Osteoblast (primary cell): ENCODE results near the gene BBC3. TPM values are rescaled to one million over a fixed set of nuclear protein-coding genes. Genes with fewer than 3 reads are reported as not detected.
A peak's percentile ranks its signal among the peaks of the same experiment; 100 is the strongest.

Experiments used
- DNase-seq: peaks from one replicate; pipeline ENCODE4 v3.0.0; 2011; ENCODE audit warnings: low spot score, mixed read lengths; ENCODE audit not compliant: insufficient read length; ENCODE audit errors: missing footprints
- H2AFZ ChIP-seq: 2 replicates; pipeline ENCODE4 v1.6.0; 2011; ENCODE audit warnings: mild to moderate bottlenecking, low read length
- H3K27ac ChIP-seq: 2 replicates; pipeline ENCODE4 v1.5.1; 2011; ENCODE audit warnings: mild to moderate bottlenecking, low read depth, low read length, moderate library complexity
- H3K27me3 ChIP-seq: 2 replicates; pipeline ENCODE4 v1.6.0; 2012; ENCODE audit warnings: mild to moderate bottlenecking, control low read depth, inconsistent platforms, low read length, moderate library complexity; ENCODE audit not compliant: insufficient read depth
- H3K36me3 ChIP-seq: 2 replicates; pipeline ENCODE4 v1.5.1; 2011; ENCODE audit warnings: mild to moderate bottlenecking, low read length, control low read depth, moderate library complexity; ENCODE audit not compliant: insufficient read depth
- H3K4me1 ChIP-seq: 2 replicates; pipeline ENCODE4 v1.5.1; 2011; ENCODE audit warnings: mild to moderate bottlenecking, low read length, control low read depth, moderate library complexity; ENCODE audit not compliant: insufficient read depth
- H3K4me2 ChIP-seq: 2 replicates; pipeline ENCODE4 v1.6.0; 2011; ENCODE audit warnings: mild to moderate bottlenecking, low read length; ENCODE audit not compliant: insufficient read depth
- H3K4me3 ChIP-seq: fragments of 200-600 bp; sonication (generic); 3 replicates; pipeline ENCODE4 v1.5.1; 2012; ENCODE audit warnings: mild to moderate bottlenecking, low read length, inconsistent platforms; ENCODE audit not compliant: insufficient read depth
- H3K79me2 ChIP-seq: 2 replicates; pipeline ENCODE4 v1.6.0; 2012; ENCODE audit warnings: mild to moderate bottlenecking, low read length, control low read depth, inconsistent platforms; ENCODE audit not compliant: insufficient read depth
- H3K9me3 ChIP-seq: 2 replicates; pipeline ENCODE4 v1.5.1; 2011; ENCODE audit warnings: low read depth, low read length, control low read depth
- H4K20me1 ChIP-seq: 2 replicates; pipeline ENCODE4 v1.6.0; 2012; ENCODE audit warnings: mild to moderate bottlenecking, low read length, control low read depth; ENCODE audit not compliant: insufficient read depth
- total RNA-seq: library from RNA; depleted of rRNA; stranded (reverse); fragments of >200 nt; gene quantifications from 2 replicates; pipeline ENCODE4 v1.2.3, GENCODE V29; 2012
- TF ChIP-seq, protein P1 (sequence below): IDR thresholded peaks from 2 replicates; pipeline ENCODE4 v1.5.1; 2011; ENCODE audit warnings: mild to moderate bottlenecking, low read depth, low read length, moderate library complexity; ENCODE audit errors: extremely low read depth

Gene BBC3
- total RNA-seq, 1 donor: 28.2 TPM

DNA sequence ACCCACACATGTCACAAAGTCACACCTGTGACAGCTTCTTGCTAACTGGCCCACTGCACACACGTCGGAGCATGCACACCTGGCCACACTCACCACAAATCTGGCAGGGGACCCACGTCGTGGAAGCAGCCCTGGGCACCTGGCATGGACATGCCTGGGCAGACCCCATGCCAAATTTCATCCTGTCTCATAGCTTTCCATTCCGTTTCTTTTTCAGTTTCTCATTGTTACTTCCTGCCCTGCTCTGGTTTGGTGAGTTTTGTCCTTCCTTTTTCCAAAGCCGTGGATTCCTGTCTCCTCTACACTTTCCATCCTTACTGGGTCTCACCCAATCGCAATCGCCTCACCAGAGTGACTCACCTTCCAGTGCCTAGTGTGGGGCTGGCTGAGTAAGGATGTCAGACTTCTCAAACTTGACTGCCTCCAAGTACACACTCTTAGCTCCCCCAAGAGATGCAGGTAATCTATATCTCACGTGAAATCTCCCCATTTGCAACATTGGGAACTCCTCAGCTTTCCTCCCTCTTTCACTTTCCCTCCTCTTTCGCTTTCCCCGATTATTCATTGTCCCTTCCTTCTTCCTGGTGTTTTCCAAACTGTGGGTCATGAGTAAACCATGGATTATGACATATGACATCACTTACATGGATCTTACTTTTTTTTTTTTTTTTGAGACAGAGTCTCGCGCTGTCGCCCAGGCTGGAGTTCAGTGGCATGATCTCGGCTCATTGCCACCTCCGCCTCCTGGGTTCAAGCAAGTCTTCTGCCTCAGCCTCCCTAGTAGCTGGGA lies 1.6 kb upstream of the BBC3 start:
- H3K9me3 ChIP-seq: no peaks in the 10 kb centered on the region
- peak overlapping the region; percentile 64 for H2AFZ ChIP-seq
- H3K27ac ChIP-seq: peak overlapping the region; percentile 73
- peaks cover 16% of the 10 kb centered on the region for H4K20me1 ChIP-seq
- H3K36me3 ChIP-seq: no peaks in the 10 kb centered on the region
- peaks cover 35% of the 10 kb centered on the region for H3K4me1 ChIP-seq
- H3K4me2 ChIP-seq: peak overlapping the region; percentile 93
- peak overlapping the region; percentile 63 for H3K4me3 ChIP-seq
- H3K79me2 ChIP-seq: peaks cover 33% of the 10 kb centered on the region
- peak; percentile 98 for DNase-seq
- no peaks in the 10 kb centered on the region for H3K27me3 ChIP-seq
- TF ChIP-seq, protein P1, sequence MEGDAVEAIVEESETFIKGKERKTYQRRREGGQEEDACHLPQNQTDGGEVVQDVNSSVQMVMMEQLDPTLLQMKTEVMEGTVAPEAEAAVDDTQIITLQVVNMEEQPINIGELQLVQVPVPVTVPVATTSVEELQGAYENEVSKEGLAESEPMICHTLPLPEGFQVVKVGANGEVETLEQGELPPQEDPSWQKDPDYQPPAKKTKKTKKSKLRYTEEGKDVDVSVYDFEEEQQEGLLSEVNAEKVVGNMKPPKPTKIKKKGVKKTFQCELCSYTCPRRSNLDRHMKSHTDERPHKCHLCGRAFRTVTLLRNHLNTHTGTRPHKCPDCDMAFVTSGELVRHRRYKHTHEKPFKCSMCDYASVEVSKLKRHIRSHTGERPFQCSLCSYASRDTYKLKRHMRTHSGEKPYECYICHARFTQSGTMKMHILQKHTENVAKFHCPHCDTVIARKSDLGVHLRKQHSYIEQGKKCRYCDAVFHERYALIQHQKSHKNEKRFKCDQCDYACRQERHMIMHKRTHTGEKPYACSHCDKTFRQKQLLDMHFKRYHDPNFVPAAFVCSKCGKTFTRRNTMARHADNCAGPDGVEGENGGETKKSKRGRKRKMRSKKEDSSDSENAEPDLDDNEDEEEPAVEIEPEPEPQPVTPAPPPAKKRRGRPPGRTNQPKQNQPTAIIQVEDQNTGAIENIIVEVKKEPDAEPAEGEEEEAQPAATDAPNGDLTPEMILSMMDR: no peak

DNA sequence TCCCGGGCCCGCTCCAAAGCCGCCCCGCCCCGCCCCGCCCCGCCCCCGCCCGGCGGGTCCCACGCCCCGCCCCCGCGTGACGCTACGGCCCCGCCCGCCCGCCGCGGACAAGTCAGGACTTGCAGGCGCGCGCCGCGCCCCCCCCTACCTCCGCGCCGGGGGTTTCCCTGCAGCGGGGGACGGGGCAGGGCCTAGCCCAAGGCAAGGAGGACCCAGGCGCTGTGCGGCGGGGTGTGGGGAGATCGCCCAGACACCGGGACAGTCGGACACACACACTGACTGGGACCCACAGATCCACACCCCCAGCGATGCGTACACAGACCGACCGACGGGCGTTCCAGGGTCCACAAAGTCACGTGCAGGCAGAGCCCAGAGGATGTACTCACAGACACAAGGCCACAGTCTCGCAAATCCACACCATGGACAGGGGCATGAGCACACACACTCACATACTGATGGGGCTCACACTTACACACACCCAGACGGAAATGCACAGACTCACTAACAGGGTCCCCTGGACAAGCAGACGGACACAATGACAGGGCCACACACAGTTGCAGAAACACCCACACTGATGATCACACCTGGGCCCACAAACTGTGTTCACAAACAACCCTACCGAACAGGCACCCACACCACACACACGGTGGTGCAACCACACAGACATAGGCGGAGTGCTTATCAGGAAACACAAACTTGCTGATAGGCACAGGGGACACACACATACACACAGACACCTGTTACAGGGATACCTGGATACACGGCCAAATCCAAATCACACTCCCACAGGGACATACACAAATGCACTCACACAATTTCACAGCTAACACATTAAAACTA lies 436 bp upstream of the BBC3 start:
- peak overlapping the region; percentile 73 for H3K27ac ChIP-seq
- peak; percentile 97 for DNase-seq
- TF ChIP-seq, protein P1: no peak
- peaks cover 16% of the 10 kb centered on the region for H4K20me1 ChIP-seq
- no peaks in the 10 kb centered on the region for H3K27me3 ChIP-seq
- H3K36me3 ChIP-seq: no peaks in the 10 kb centered on the region
- peaks cover 37% of the 10 kb centered on the region for H3K79me2 ChIP-seq
- peak overlapping the region; percentile 88 for H3K4me3 ChIP-seq
- H2AFZ ChIP-seq: peak overlapping the region; percentile 33
- no peaks in the 10 kb centered on the region for H3K9me3 ChIP-seq
- peaks cover 47% of the 10 kb centered on the region for H3K4me1 ChIP-seq
- H3K4me2 ChIP-seq: peak overlapping the region; percentile 93

DNA sequence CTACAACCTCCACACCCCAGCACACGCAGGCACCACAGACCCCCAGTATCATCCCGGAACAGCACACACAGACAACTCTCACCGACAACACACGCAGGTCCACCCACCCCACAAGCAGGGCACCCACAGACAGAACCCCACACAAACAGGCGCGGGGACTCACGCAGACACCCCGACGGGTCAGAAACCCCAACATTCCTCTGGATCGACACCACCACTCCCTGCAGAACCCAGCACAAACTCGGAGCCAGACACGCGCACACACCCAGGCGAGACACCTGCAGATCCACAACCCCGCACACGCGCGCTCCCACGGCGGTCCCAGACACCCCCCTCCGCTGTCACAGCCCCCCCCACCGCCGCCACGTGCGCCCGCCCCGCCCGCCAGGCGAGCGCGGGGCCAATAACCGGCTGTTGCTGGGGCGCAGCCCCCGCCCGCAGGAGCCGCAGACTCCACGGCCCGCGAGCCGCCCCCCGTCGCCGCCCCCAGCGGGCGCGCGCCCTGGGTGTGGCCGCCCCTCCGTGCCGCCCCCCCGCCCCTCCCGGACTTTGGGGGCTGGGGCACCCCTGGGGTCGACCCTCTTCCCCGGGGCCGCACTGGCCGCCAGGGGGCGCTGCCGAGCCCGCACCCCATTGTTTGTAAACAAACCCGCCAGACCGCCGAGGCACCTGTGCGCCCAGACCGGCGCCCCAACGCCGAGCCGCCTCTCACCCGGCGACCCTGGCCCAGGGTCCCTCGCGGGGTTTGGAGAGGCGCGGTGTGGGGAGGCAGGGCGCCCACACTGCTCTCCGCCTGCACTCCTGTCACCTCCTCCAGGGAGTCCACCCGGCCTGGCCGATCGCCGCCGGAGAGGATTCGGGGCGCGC lies 712 bp downstream of the BBC3 start:
- Histone ChIP-seq H3K4me2 (peak overlapping the region; percentile 96), H3K79me2 (peaks cover 41% of the 10 kb centered on the region), H3K27ac (peak overlapping the region; percentile 68), H3K4me1 (peaks cover 54% of the 10 kb centered on the region), H3K36me3 (peaks cover 4% of the 10 kb centered on the region), H4K20me1 (peaks cover 16% of the 10 kb centered on the region), H2AFZ (peak overlapping the region; percentile 32), H3K4me3 (peak overlapping the region; percentile 88), H3K27me3 (no peaks in the 10 kb centered on the region), H3K9me3 (no peaks in the 10 kb centered on the region)
- TF ChIP-seq, protein P1: peak; percentile 49
- DNase-seq: peak; percentile 95
